ENCODE measurements around the gene NMT1.

The NMT1 gene

GRCh38 chr17:45087504-45087975, 26.4 kb downstream of the NMT1 start:
- Histone ChIP-seq H3K9ac (no peak overlapping the region), H3K4me3 (IDR thresholded peaks at IDR 0.05; ENCODE audit: insufficient read depth, low read depth, low read length) (no peak overlapping the region), H3K79me2 (ENCODE audit: insufficient read depth, low read depth) (no peaks in the 10 kb centered on the region), H4K20me1 (ENCODE audit: insufficient read depth) (no peaks in the 10 kb centered on the region), H3K4me1 (ENCODE audit: low read depth, poor library complexity, severe bottlenecking) (no peaks in the 10 kb centered on the region), H3K36me3 (ENCODE audit: insufficient read depth) (peaks cover 15% of the 10 kb centered on the region; the same call in 1 of the 2 replicates), H3K27me3 (ENCODE audit: insufficient read depth, low read depth) (no peaks in the 10 kb centered on the region), H2AFZ (ENCODE audit: low read depth) (no peak overlapping the region), H3K27ac (no peak overlapping the region), H3K4me2 (no peak overlapping the region)
- TF ChIP-seq CTCF (conservative IDR thresholded peaks at IDR 0.05; ENCODE audit: low read depth, low read length), result no peak

GRCh38 chr17:45087978-45088377, 26.9 kb downstream of the NMT1 start:
- Histone ChIP-seq H4K20me1 (ENCODE audit: insufficient read depth) (no peaks in the 10 kb centered on the region), H3K36me3 (ENCODE audit: insufficient read depth) (peaks cover 13% of the 10 kb centered on the region; the same call in 1 of the 2 replicates), H3K4me1 (ENCODE audit: low read depth, poor library complexity, severe bottlenecking) (no peaks in the 10 kb centered on the region), H3K27me3 (ENCODE audit: insufficient read depth, low read depth) (no peaks in the 10 kb centered on the region), H3K9ac (no peak overlapping the region), H2AFZ (ENCODE audit: low read depth) (no peak overlapping the region), H3K4me2 (no peak overlapping the region), H3K27ac (no peak overlapping the region), H3K4me3 (IDR thresholded peaks at IDR 0.05; ENCODE audit: insufficient read depth, low read depth, low read length) (no peak overlapping the region), H3K79me2 (ENCODE audit: insufficient read depth, low read depth) (no peaks in the 10 kb centered on the region)
- no peak for TF ChIP-seq CTCF (conservative IDR thresholded peaks at IDR 0.05; ENCODE audit: low read depth, low read length)

GRCh38 chr17:45088741-45089140, 27.6 kb downstream of the NMT1 start:
- H3K4me1 ChIP-seq (ENCODE audit: low read depth, poor library complexity, severe bottlenecking), result no peaks in the 10 kb centered on the region
- no peak for TF ChIP-seq CTCF (conservative IDR thresholded peaks at IDR 0.05; ENCODE audit: low read depth, low read length)

GRCh38 chr17:45090711-45091110, 29.6 kb downstream of the NMT1 start:
- H3K4me2 ChIP-seq, result no peak overlapping the region
- H3K27me3 ChIP-seq (ENCODE audit: insufficient read depth, low read depth), result no peaks in the 10 kb centered on the region
- TF ChIP-seq CTCF (conservative IDR thresholded peaks at IDR 0.05; ENCODE audit: low read depth, low read length), result no peak
- no peaks in the 10 kb centered on the region for H3K79me2 ChIP-seq (ENCODE audit: insufficient read depth, low read depth)
- H3K36me3 ChIP-seq (ENCODE audit: insufficient read depth), result peaks cover 18% of the 10 kb centered on the region; the same call in 1 of the 2 replicates
- H2AFZ ChIP-seq (ENCODE audit: low read depth), result no peak overlapping the region
- no peak overlapping the region for H3K9ac ChIP-seq
- H4K20me1 ChIP-seq (ENCODE audit: insufficient read depth), result no peaks in the 10 kb centered on the region
- H3K27ac ChIP-seq, result no peak overlapping the region
- no peaks in the 10 kb centered on the region for H3K4me1 ChIP-seq (ENCODE audit: low read depth, poor library complexity, severe bottlenecking)
- no peak overlapping the region for H3K4me3 ChIP-seq (IDR thresholded peaks at IDR 0.05; ENCODE audit: insufficient read depth, low read depth, low read length)

More at GRCh38 chr17:45088741-45089140, 27.6 kb downstream of the NMT1 start:
- Histone ChIP-seq H3K36me3 (ENCODE audit: insufficient read depth) (peaks cover 18% of the 10 kb centered on the region; the same call in 1 of the 2 replicates), H3K4me2 (no peak overlapping the region), H2AFZ (ENCODE audit: low read depth) (no peak overlapping the region), H4K20me1 (ENCODE audit: insufficient read depth) (no peaks in the 10 kb centered on the region), H3K27me3 (ENCODE audit: insufficient read depth, low read depth) (no peaks in the 10 kb centered on the region), H3K4me3 (IDR thresholded peaks at IDR 0.05; ENCODE audit: insufficient read depth, low read depth, low read length) (no peak overlapping the region), H3K79me2 (ENCODE audit: insufficient read depth, low read depth) (no peaks in the 10 kb centered on the region), H3K9ac (no peak overlapping the region), H3K27ac (no peak overlapping the region)
